GM12891 (cell line): ENCODE results near the gene ZBTB9.

ENCODE experiments used
- PAX5 ChIP-seq: IDR thresholded peaks from 2 replicates; pipeline ENCODE4 v1.6.1; 2011; ENCODE audit warnings: low read length, moderate library complexity, mild to moderate bottlenecking; ENCODE audit not compliant: insufficient read depth, severe bottlenecking
- POLR2A ChIP-seq: IDR thresholded peaks from 2 replicates; pipeline ENCODE4 v1.6.1; 2011; ENCODE audit warnings: low read depth, low read length, control low read depth
- POLR2AphosphoS5 ChIP-seq: IDR thresholded peaks from 2 replicates; pipeline ENCODE4 v1.6.1; 2011; ENCODE audit warnings: low read depth, low read length, control low read depth
- SPI1 ChIP-seq: IDR thresholded peaks from 2 replicates; pipeline ENCODE4 v1.6.1; 2011; ENCODE audit warnings: low read depth, low read length, control low read depth
- TAF1 ChIP-seq: IDR thresholded peaks from 2 replicates; pipeline ENCODE4 v1.6.1; 2011; ENCODE audit warnings: low read depth, low read length, control low read depth

DNA sequence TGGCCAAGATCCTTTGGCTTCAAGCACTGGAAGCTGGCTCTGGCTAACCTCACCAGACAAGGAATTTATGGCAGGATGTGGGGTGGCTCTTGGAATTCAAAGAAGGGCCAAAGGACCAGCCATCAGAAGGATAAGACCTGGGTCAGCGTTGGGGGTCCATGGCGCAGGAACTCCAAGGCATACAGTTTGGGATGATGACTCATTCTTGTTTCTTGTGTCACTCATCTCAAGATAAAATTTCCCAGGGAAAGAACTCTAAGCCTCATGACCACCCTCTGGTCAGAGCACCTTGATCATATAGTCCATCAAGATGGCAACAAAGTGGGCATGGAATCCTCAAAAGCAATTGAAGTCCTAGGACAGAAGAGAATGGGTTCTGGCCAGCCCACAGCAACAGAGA, 4.8 kb downstream of the ZBTB9 start:
- TF ChIP-seq POLR2A, result no peak
- TF ChIP-seq POLR2AphosphoS5, result no peak
- no peak for TF ChIP-seq PAX5
- TF ChIP-seq TAF1, result no peak
- TF ChIP-seq SPI1, result no peak
